Lower leg skin (tissue), 4 donors: ENCODE data around the gene SIMC1. TPM values are rescaled to one million over a fixed set of nuclear protein-coding genes. Genes with fewer than 3 reads are reported as not detected.
"Not testable (repeated sequence)": the region's sequence is repeated elsewhere in the genome, so short reads cannot be mapped to it uniquely, and the experiment has no call there.

ENCODE experiments used
- DNase-seq, 2 donors: peaks; one replicate each; pipeline ENCODE4 v3.0.0-alpha.2; 2019; ENCODE audit warnings: low spot score in 2 of 2
- H3K4me3 ChIP-seq: fragments of 200-600 bp; sonication (generic); 2 replicates; pipeline ENCODE4 v1.5.1; 2017; ENCODE audit warnings: mild to moderate bottlenecking, low read depth; ENCODE audit not compliant: poor library complexity, severe bottlenecking
- POLR2A ChIP-seq, 2 donors: fragments of 450-650 bp; IDR thresholded peaks; one replicate each; pipeline ENCODE4 v1.6.1; 2016 to 2017; ENCODE audit warnings: antibody characterized with exemption in 2 of 2, mild to moderate bottlenecking in 1 of 2, moderate library complexity in 1 of 2
- WGBS, 2 donors: methylation state at CpG; one replicate each; pipeline ENCODE4 v1.1.5; 2018; 5-methylcytosine and 5-hydroxymethylcytosine counted together
- intact Hi-C: fragments of 100-400 bp; cut with DNase I; formaldehyde crosslinking; loops from one replicate; pipeline ENCODE4 v1.15.0; 2023; ENCODE audit warnings: low total_unique reads
- total RNA-seq, 4 donors: library from RNA; depleted of rRNA; stranded (reverse); fragments of >200 nt; gene quantifications; one replicate each; pipeline ENCODE4 v1.1.0, GENCODE V29; 2016
- TF ChIP-seq, protein P1 (sequence below), 3 donors: fragments of 450-650 bp; IDR thresholded peaks; one replicate each; pipeline ENCODE4 v1.5.1; 2016; ENCODE audit warnings: antibody characterized with exemption in 3 of 3, mild to moderate bottlenecking in 3 of 3, moderate library complexity in 2 of 3

The SIMC1 gene
- total RNA-seq, result 10 to 100 TPM in 2 of 4 donors, 1 to 10 TPM in 2; 7.5 to 14.9 (median 11.0) TPM

DNA sequence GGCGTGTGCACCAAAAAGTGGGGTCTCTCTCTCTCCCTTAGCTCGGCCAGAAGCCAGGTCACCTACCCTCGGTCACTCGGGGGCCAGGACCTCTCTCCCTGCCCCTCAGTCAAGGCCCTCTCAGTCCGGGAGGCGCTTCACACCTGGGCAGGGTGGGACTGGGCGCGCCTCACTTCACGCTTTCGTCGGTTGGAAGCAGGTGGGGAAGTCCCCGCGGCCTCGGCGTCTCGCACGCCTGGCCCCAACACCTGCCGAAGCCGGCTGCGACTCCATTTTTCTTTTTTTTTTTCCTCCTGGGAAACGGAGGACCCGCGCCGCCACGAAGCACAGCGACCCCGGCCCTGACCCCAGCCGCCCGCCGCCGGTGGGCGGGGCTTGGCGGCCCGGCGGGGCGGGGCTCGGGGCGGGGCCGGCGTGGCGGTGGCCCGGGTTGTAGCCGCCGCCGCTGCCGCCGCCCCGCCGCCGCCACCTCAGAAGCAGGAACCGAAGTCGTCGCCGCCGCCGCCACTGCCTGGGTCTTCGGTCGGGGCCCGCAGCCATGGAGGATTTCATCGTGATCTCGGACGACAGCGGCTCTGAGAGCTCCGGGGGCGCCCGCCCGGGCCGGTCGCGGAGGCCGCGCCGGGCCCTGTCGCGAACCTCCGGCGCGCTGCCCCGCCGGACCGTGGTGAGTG is at the start of gene SIMC1:
Gene SIMC1, plus strand, starts transcription at position 454 of the 674 bp plus-strand sequence. Its CDS starts 85 bp downstream, at position 539.
- intact Hi-C loops, DNase-seq: not testable (repeated sequence)
- 5 to 6% methylated on average over 36 to 53 of the region's 81 CpGs for WGBS, 2 donors
- peak within 1 kb of the TSS; percentile 34 for H3K4me3 ChIP-seq

DNA sequence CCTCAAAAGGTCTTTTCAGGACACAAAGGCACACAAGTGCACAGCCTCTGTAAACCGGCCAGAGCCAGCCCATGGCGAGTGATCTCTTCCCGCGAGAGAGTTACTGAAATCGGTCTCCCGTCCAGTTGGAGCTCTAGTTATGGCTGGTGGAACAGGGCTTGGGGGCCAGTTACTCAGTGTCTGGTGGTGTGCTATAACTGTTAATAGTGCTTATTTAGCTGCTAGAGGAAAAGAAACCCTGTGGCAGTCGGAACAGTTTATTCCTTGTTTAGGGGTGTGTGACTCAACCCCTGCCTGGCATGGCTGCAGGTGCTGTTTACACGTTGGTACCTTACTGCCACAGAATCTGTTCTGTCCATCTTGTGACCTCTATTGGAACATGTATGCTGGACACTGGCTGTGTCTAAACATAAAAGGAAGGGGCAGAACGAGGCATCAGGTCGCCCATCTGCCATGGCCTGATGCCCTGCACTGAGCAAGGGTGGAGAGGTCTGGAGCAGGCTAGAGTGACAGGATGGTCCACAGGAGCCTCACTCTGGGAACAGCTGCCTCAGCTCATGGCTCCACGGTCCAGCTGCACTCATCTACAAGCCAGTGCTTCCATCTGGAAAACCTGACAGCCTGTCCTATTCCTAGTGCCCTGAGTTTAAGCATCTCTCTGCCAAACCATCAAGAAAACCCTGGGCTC is 49.6 kb upstream of the SIMC1 start:
- WGBS, 2 donors, result 85 to 87% methylated on average over 11 of the region's 11 CpGs
- no peak overlapping the region for H3K4me3 ChIP-seq
- peak in 1 of 2 donors; percentile 48 for DNase-seq
- TF ChIP-seq, protein P1, sequence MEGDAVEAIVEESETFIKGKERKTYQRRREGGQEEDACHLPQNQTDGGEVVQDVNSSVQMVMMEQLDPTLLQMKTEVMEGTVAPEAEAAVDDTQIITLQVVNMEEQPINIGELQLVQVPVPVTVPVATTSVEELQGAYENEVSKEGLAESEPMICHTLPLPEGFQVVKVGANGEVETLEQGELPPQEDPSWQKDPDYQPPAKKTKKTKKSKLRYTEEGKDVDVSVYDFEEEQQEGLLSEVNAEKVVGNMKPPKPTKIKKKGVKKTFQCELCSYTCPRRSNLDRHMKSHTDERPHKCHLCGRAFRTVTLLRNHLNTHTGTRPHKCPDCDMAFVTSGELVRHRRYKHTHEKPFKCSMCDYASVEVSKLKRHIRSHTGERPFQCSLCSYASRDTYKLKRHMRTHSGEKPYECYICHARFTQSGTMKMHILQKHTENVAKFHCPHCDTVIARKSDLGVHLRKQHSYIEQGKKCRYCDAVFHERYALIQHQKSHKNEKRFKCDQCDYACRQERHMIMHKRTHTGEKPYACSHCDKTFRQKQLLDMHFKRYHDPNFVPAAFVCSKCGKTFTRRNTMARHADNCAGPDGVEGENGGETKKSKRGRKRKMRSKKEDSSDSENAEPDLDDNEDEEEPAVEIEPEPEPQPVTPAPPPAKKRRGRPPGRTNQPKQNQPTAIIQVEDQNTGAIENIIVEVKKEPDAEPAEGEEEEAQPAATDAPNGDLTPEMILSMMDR (IDR thresholded peaks at IDR 0.05), result no peak
- TF ChIP-seq POLR2A (IDR thresholded peaks at IDR 0.05), result no peak
- intact Hi-C loops, result no loop called here

DNA sequence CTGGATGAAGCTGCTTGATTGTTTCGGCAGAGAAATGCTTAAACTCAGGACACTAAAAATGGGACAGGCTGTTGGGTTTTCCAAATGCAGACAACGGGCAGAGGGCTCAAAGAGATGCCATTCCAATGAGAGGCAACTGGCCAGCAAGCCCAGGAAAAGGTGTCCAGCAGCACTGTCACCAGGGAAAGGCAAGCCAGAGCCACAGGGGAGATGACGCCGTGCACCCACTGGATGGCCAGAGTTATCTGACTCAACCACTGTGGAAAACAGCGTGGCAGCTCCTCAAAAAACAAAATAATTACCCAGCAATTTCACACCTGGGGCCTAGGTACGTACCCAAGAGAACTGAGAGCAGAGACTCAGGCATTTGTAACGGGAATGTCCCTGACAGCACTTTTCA is 48.4 kb upstream of the SIMC1 start:
- whole genome bisulfite sequencing, 2 donors, result 70 to 71% methylated on average over 7 of the region's 7 CpGs
- intact Hi-C loops, result no loop called here

DNA sequence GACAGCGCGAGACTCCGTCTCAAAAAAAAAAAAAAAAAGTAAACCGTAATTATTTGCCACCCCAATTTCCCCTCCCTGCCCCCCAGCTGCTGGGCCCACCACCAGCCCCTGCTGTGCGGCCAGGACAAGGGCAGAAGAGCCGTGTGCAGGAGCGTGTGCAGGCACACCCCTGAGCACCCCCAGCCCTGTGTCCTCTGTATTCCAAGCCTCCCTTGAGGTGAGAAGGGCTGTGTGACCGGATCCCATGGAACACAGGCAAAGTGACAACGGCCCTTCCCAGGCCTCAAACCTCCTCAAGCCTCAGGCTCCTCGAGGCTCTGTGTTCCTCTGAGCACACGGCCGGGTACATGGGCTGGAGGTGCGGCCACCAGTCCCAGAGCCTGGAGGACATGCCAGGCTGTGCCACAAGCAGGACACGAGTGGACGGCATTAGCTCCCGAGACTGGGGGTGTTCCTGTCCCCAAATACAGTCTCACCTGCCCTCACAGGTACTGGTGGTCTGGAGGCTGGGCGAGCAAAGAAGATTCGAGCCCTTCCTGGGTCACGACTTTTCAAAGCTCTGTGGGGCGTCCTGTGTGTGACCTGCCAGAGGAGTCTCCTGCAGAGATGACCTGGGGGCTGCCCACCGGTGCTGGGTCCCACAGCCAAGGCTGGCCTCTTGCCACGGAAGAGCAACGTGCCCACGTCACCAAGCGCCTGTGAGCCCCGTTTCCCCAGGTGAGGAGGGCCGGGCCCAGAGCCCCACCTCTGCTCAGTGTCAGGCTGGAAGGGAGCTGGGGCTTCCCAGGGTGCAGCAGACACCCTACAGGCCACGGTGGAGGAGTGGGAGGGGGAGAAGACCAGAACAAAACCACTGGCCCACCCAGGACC is 47.1 kb upstream of the SIMC1 start:
- WGBS, 2 donors, result 77 to 78% methylated on average over 19 to 21 of the region's 28 CpGs
- TF ChIP-seq POLR2A (IDR thresholded peaks at IDR 0.05), result no peak
- TF ChIP-seq, protein P1 (IDR thresholded peaks at IDR 0.05), result no peak
- intact Hi-C loops, result no loop called here

More for the DNA sequence above, 48.4 kb upstream of the SIMC1 start:
- no peak overlapping the region for H3K4me3 ChIP-seq
- peak in 1 of 2 donors; percentile 12 for DNase-seq
- TF ChIP-seq, protein P1 (IDR thresholded peaks at IDR 0.05), result no peak
- no peak for TF ChIP-seq POLR2A (IDR thresholded peaks at IDR 0.05)

DNA sequence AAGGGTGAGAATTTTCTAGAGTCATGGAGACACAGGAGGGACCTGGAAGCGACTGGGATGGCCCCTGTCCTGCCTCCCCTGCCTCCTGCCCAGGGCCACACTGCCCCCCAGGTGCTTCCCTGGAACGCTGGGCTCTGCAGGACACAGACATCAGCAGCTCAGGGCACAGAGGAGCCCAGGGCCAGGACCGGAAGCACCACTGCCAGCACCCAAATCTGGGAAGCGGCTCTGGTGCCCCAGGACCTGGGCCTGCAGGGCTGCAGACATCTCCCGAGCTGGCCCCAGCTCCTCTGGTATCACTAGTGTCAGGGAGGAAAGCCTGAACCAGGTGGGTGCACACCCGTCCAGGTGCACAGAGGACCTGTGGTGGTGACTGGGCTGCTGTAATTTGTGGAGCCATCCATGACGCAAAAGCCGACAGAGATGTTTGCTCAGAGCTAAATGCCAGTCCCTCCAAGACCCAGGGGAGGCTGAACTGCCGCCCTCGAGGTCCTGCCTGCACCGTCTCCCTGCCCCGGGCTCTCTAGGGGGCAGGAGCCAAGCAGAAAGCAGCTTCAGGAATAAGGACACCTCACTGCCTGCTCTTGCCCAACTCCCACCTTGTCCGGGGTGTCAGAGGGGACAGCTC is 46.0 kb upstream of the SIMC1 start:
- no peak for TF ChIP-seq POLR2A (IDR thresholded peaks at IDR 0.05)
- TF ChIP-seq, protein P1 (IDR thresholded peaks at IDR 0.05), result no peak

More for the DNA sequence above, 47.1 kb upstream of the SIMC1 start:
- DNase-seq, result peak in 1 of 2 donors; percentile 45
- no peak overlapping the region for H3K4me3 ChIP-seq

DNA sequence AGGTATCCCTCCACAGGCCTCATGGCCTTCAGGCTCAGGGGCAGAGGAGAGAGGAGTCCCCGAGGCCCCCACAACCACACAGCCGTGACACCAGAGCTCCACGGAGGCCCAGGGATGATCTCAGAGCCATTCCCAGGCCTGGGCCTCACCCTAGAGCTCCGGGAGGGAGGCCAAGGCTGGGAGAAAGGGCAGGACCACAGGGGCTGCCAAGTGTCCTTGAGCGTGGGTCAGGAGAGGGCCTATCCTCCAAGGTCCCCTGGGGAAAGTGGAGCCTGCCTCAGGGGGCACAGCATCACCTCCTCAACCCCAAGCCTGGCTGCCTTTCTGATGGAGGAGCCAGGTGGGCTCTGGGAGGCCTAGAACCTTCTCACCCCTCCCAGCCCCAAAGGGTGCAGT is 45.5 kb upstream of the SIMC1 start:
- 62 to 100% methylated on average over 1 to 4 of the region's 5 CpGs for WGBS, 2 donors
- intact Hi-C loops, DNase-seq, H3K4me3 ChIP-seq: not testable (repeated sequence)

More for the DNA sequence above, 46.0 kb upstream of the SIMC1 start:
- intact Hi-C loops, result no loop called here
- WGBS, 2 donors, result 67 to 71% methylated on average over 4 to 13 of the region's 13 CpGs
- no peak overlapping the region for H3K4me3 ChIP-seq
- DNase-seq, result peak in 1 of 2 donors; percentile 68

DNA sequence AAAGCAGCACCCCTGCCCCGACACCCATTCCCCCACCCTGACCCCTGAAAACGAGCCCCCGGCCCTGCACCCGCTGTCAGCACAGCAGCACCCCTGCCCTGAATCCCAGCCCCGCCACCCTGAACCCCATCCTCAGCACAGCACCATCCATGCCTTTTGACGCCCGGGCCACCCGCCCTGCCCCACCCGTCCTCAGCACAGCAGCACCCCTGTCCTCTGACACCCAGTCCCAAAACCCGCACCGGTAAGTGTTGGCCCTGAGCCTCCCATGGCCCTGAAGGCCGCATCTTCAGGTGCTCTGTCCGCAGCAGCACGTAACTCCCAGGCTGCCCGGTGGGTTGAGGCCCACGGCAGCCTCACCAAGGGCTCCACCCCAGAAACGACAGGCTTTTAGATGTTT is 44.6 kb upstream of the SIMC1 start:
- H3K4me3 ChIP-seq, intact Hi-C loops: not testable (repeated sequence)
- WGBS, 2 donors, result 78% methylated on average over 12 to 16 of the region's 17 CpGs
- DNase-seq, result peak in 1 of 2 donors; percentile 52

DNA sequence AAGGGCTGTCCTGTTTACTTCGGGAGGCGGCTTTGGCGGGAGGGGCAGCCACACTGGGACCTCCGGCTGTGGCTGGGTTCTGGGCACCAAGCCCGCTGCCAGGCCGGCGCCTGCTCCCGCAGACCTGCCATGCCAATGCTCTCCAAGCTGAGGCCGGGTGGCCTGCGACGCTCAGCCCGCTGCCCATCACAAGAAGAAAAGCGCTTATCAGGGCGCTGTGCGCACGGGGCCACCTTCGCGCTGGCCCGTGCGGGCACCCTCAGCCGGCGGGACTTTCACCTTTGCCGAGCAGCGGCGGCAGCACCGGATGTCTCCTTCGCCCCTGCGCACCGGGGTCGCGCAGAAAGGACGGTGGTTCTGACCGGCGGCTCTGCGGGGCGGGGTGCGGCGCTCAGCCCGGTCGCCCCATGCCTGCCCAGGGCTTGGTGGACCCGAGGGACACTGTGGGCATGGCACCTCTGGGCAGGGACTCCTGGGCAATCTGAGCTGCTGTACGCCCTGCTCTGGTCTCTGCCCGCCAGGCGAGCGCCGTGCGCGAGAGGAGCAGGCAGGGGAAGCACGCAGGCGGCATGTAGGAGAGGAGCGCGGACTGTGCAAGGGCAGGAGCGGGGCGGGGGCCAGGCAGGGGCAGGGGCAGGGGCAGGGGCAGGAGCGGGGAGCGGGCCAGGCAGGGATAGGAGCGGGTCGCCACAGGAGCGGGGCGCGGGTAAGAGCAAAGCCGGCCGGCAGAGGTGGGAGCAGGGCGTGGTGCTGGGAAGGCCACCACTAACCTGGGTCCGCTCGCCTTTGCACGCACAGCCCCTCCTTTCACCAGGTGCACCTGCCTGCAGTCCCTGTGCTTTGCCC is 43.8 kb upstream of the SIMC1 start:
- intact Hi-C loops, H3K4me3 ChIP-seq: not testable (repeated sequence)
- peak in 1 of 2 donors; percentile 61 for DNase-seq
- 2 to 7% methylated on average over 19 to 27 of the region's 67 CpGs for WGBS, 2 donors

DNA sequence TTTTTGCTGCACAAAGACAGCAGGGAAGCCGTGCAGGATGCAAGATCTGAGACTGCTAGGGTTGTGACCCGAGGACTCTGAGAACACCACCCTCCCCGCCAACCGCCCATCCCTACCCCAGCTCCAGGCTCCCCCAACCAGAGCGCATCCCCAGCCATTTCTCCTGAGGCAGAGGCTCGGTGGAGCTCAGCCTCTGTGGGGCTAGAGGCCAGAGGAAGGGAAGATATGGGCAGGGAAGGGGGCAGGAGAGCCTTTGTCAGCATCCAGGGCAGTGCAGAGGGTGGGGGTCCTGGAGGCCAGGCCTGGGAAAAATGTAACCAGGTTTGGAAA is 43.2 kb upstream of the SIMC1 start:
- intact Hi-C loops, result not testable (repeated sequence)
- WGBS, 2 donors, result 11 to 12% methylated on average over 6 of the region's 6 CpGs

More for the DNA sequence above, 43.2 kb upstream of the SIMC1 start:
- not testable (repeated sequence) for H3K4me3 ChIP-seq
- peak in 1 of 2 donors; percentile 45 for DNase-seq
